Neuronal stem cell (in vitro differentiated cells): ENCODE data around the gene PLEKHG3.
A peak's percentile ranks its signal among the peaks of the same experiment; 100 is the strongest.

Source experiments
- DNase-seq: peaks from one replicate; pipeline ENCODE4 v3.0.0-alpha.2; 2013; ENCODE audit warnings: low spot score
- H2AFZ ChIP-seq: one replicate; pipeline ENCODE4 v1.6.1; 2013; ENCODE audit warnings: mild to moderate bottlenecking, low read length, inconsistent platforms
- H2AK5ac ChIP-seq: 2 replicates; pipeline ENCODE4 v1.6.1; 2013; ENCODE audit warnings: low read depth, mild to moderate bottlenecking, inconsistent platforms, low read length, moderate library complexity, mixed read lengths
- H2BK120ac ChIP-seq: 2 replicates; pipeline ENCODE4 v1.6.1; 2013; ENCODE audit warnings: low read depth, mild to moderate bottlenecking, inconsistent platforms, low read length, moderate library complexity, mixed read lengths
- H2BK12ac ChIP-seq: one replicate; pipeline ENCODE4 v1.6.1; 2013; ENCODE audit warnings: low read length, inconsistent platforms
- H2BK15ac ChIP-seq: 2 replicates; pipeline ENCODE4 v1.6.1; 2013; ENCODE audit warnings: mild to moderate bottlenecking, low read length, inconsistent platforms, mixed read lengths
- H2BK5ac ChIP-seq: one replicate; pipeline ENCODE4 v1.6.1; 2013; ENCODE audit warnings: inconsistent platforms, mild to moderate bottlenecking, low read length, moderate library complexity
- H3K14ac ChIP-seq: one replicate; pipeline ENCODE4 v1.6.1; 2013; ENCODE audit warnings: low read length, inconsistent platforms
- H3K18ac ChIP-seq: 2 replicates; pipeline ENCODE4 v1.6.1; 2013; ENCODE audit warnings: low read length, inconsistent platforms
- H3K23ac ChIP-seq: 2 replicates; pipeline ENCODE4 v1.6.1; 2013; ENCODE audit warnings: low read depth, mild to moderate bottlenecking, mixed read lengths, low read length, inconsistent platforms; ENCODE audit not compliant: poor library complexity
- H3K27ac ChIP-seq: replicated peaks from 3 replicates; pipeline ENCODE4 v1.5.1; 2013; ENCODE audit warnings: low read length, inconsistent platforms
- H3K27me3 ChIP-seq, 3 experiments: 2 replicates each; pipeline ENCODE4 v1.6.1; 2013; ENCODE audit warnings: low read length in 3 of 3, mild to moderate bottlenecking in 2 of 3, inconsistent platforms in 1 of 3, low read depth in 1 of 3, mixed read lengths in 1 of 3, moderate library complexity in 1 of 3; ENCODE audit not compliant: control insufficient read depth in 3 of 3, insufficient read depth in 3 of 3
- H3K36me3 ChIP-seq, 2 donors: replicated peaks in 1 of 2; 2 replicates each; pipeline ENCODE4 v1.6.1; 2013; ENCODE audit warnings: low read length in 2 of 2; ENCODE audit not compliant: control insufficient read depth in 2 of 2, insufficient read depth in 2 of 2
- H3K4ac ChIP-seq: 2 replicates; pipeline ENCODE4 v1.6.1; 2013; ENCODE audit warnings: inconsistent platforms, mild to moderate bottlenecking, low read length, moderate library complexity
- H3K4me1 ChIP-seq, 2 donors: 1 replicate in 1 of 2; 2 replicates in 1 of 2; pipeline ENCODE4 v1.6.1; 2013; ENCODE audit warnings: low read length in 2 of 2, low read depth in 1 of 2; ENCODE audit not compliant: control insufficient read depth in 2 of 2, insufficient read depth in 1 of 2
- H3K4me2 ChIP-seq: one replicate; pipeline ENCODE4 v1.6.1; 2013; ENCODE audit warnings: mild to moderate bottlenecking, low read length, inconsistent platforms; ENCODE audit not compliant: insufficient read depth, poor library complexity, severe bottlenecking
- H3K4me3 ChIP-seq, 2 donors: 2 replicates each; pipeline ENCODE4 v1.5.1; 2013; ENCODE audit warnings: low read length in 2 of 2, mild to moderate bottlenecking in 2 of 2, inconsistent platforms in 1 of 2, moderate library complexity in 1 of 2
- H3K79me1 ChIP-seq: one replicate; pipeline ENCODE4 v1.6.1; 2013; ENCODE audit warnings: low read depth, mild to moderate bottlenecking, inconsistent platforms, low read length, moderate library complexity
- H3K9ac ChIP-seq: one replicate; pipeline ENCODE4 v1.6.1; 2013; ENCODE audit warnings: mild to moderate bottlenecking, low read depth, low read length, inconsistent platforms; ENCODE audit not compliant: poor library complexity
- H3K9me3 ChIP-seq, 2 donors: replicated peaks in 1 of 2; 2 replicates each; pipeline versions ENCODE3 to v1.6.1; 2013; ENCODE audit warnings: low read length in 2 of 2, mild to moderate bottlenecking in 2 of 2, inconsistent platforms in 1 of 2, low read depth in 1 of 2, mixed read lengths in 1 of 2, moderate library complexity in 1 of 2; ENCODE audit not compliant: control insufficient read depth in 2 of 2, insufficient read depth in 1 of 2
- H4K8ac ChIP-seq: one replicate; pipeline ENCODE4 v1.6.1; 2013; ENCODE audit warnings: low read depth, mild to moderate bottlenecking, inconsistent platforms, low read length, moderate library complexity
- H4K91ac ChIP-seq: one replicate; pipeline ENCODE4 v1.6.1; 2013; ENCODE audit warnings: low read length, low read depth, mild to moderate bottlenecking, inconsistent platforms; ENCODE audit not compliant: poor library complexity
- WGBS, 2 donors: extraction: QIAGEN DNeasy Blood & Tissue Kit; methylation state at CpG; one replicate each; pipeline ENCODE4 v1.1.7; 2013; ENCODE audit warnings: missing lambda C conversion rate in 2 of 2, mixed read lengths in 1 of 2; ENCODE audit not compliant: insufficient read length in 2 of 2, insufficient replicate concordance in 1 of 2; ENCODE audit errors: extremely low coverage in 2 of 2; 5-methylcytosine and 5-hydroxymethylcytosine counted together

The PLEKHG3 gene

GRCh38 chr14:64757601-64758000 lies 53.4 kb downstream of the PLEKHG3 start:
- H3K4me1 ChIP-seq, result peaks cover 4 to 11% of the 10 kb centered on the region in 2 donors
- peaks cover 0 to 37% (median 0%) of the 10 kb centered on the region in 3 experiments for H3K27me3 ChIP-seq
- no peak for DNase-seq
- H2AFZ ChIP-seq, result no peak overlapping the region
- no peak overlapping the region for H3K27ac ChIP-seq
- H3K18ac ChIP-seq, result no peak overlapping the region
- H3K4me3 ChIP-seq, result no peak overlapping the region
- H3K79me1 ChIP-seq, result no peaks in the 10 kb centered on the region
- H4K8ac ChIP-seq, result no peak overlapping the region
- H3K23ac ChIP-seq, result no peak overlapping the region
- no CpG with 5 or more reads among the region's 3 CpGs for WGBS, 2 donors
- peaks cover 2 to 9% of the 10 kb centered on the region in 2 donors for H3K9me3 ChIP-seq
- H3K4me2 ChIP-seq, result no peak overlapping the region
- no peak overlapping the region for H4K91ac ChIP-seq
- H2AK5ac ChIP-seq, result peak overlapping the region; percentile 30
- H2BK120ac ChIP-seq, result no peak overlapping the region
- no peak overlapping the region for H3K14ac ChIP-seq
- H3K9ac ChIP-seq, result peak overlapping the region; percentile 7
- no peak overlapping the region for H2BK12ac ChIP-seq
- H3K4ac ChIP-seq, result no peak overlapping the region
- no peak overlapping the region for H2BK15ac ChIP-seq
- no peak overlapping the region for H2BK5ac ChIP-seq
- H3K36me3 ChIP-seq, result no peaks in the 10 kb centered on the region

DNA sequence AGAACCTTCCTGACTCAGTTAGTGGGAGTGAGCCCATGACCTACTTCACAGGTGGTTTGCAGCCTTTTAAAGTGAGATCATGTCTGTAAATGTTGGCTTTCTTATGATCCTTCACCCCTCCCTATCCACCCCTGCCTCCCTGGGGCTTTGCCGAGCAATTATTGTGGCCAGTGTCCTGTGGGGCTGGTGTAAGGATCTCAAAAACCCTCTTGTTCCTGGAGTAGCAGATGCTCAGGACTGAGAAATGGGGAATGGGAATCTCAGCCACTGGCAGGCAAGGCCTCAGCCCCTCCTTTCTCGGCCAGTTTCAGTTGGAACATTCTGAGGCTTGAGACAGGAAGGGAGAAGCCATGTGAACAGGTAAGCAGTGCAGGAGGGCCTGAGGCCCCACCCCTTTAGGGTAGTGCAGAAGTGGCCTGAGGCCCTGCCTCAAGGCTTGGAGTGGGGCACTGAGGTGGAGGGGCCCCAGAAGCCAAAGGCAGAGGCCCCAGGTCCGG lies 53.8 kb downstream of the PLEKHG3 start:
- Histone ChIP-seq H3K23ac (no peak overlapping the region), H3K4me1 (peaks cover 4 to 16% of the 10 kb centered on the region in 2 donors), H3K27me3 (peaks cover 0 to 42% (median 0%) of the 10 kb centered on the region in 3 experiments), H4K91ac (no peak overlapping the region), H3K36me3 (no peaks in the 10 kb centered on the region), H3K27ac (no peak overlapping the region), H2BK12ac (no peak overlapping the region), H4K8ac (no peak overlapping the region), H3K9me3 (peaks cover 2 to 9% of the 10 kb centered on the region in 2 donors), H2BK120ac (no peak overlapping the region), H2BK15ac (no peak overlapping the region), H3K9ac (no peak overlapping the region), H3K4ac (no peak overlapping the region), H2AK5ac (peak overlapping the region; percentile 30), H3K18ac (peak overlapping the region; percentile 84), H2BK5ac (no peak overlapping the region), H3K14ac (no peak overlapping the region), H3K4me2 (no peak overlapping the region), H3K79me1 (no peaks in the 10 kb centered on the region), H2AFZ (no peak overlapping the region), H3K4me3 (no peak overlapping the region)
- no CpG with 5 or more reads among the region's 3 CpGs for WGBS, 2 donors
- no peak for DNase-seq

DNA sequence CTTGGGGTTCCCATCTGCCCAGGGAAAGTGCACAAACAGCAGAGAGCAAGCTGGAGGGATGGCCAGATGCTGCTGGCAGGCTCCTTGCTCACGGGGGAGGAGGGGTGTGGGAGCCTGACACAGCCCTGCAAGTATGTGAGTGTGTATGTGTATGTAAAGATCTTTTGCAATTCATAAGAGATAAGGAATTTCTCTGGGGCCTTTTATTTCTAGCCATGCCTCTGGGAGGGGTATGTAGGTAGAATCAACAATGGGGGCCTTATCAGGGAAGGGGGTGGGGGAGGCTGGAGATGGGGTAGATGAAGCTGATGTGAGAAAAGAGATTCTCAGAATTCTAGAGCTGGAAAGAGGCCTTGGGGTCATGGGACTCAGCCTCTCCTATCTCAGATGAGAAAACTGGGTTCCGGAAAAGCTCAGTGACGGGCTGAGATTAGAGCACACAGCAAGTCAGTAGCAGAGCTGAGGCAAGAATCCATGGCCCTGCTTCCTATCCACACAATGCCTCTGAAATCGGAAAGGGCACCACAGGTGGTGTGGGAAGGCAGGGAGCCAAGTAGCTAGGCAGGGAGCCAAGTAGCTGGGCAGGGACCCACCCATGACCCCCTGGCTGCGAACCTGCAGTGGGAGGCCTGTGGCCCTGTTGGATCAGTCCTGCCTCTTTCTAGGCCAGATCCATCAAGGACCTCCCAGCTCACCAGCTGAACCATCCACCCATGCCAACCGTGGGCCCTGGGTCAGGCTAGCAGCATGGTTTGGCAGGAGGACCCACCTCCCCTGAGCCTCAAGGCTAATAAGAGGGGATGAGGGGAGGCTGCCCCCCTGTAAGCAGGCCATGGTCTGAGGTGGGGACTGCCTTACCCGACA lies 54.7 kb downstream of the PLEKHG3 start:
- Histone ChIP-seq H3K18ac (peak overlapping the region; percentile 80), H2BK120ac (peak overlapping the region; percentile 3), H3K4me1 (peaks cover 4 to 21% of the 10 kb centered on the region in 2 donors), H2AFZ (no peak overlapping the region), H3K27ac (no peak overlapping the region), H3K4ac (peak overlapping the region; percentile 19), H3K23ac (no peak overlapping the region), H3K27me3 (peaks cover 0 to 50% (median 0%) of the 10 kb centered on the region in 3 experiments), H3K9ac (peak overlapping the region; percentile 6), H3K9me3 (peaks cover under 1 to 9% of the 10 kb centered on the region in 2 donors), H2BK5ac (peak overlapping the region; percentile 16), H3K4me2 (no peak overlapping the region), H2BK12ac (peak overlapping the region; percentile 77), H4K91ac (peak overlapping the region; percentile 33), H2BK15ac (peak overlapping the region; percentile 40), H3K79me1 (no peaks in the 10 kb centered on the region), H3K4me3 (no peak overlapping the region), H3K14ac (peak overlapping the region; percentile 42), H4K8ac (no peak overlapping the region), H2AK5ac (peak overlapping the region; percentile 94), H3K36me3 (no peaks in the 10 kb centered on the region)
- no CpG with 5 or more reads among the region's 7 CpGs for WGBS, 2 donors
- no peak for DNase-seq

- peak overlapping the region; percentile 40 for H2BK15ac ChIP-seq
- H3K4me3 ChIP-seq, result no peak overlapping the region
- no peak overlapping the region for H4K91ac ChIP-seq
- H4K8ac ChIP-seq, result no peak overlapping the region
- H3K4ac ChIP-seq, result peak overlapping the region; percentile 19
- DNase-seq, result no peak
- peak overlapping the region; percentile 3 for H2BK120ac ChIP-seq
- H2AFZ ChIP-seq, result no peak overlapping the region
- H3K23ac ChIP-seq, result no peak overlapping the region
- no CpG with 5 or more reads among the region's 6 CpGs for WGBS, 2 donors
- peak overlapping the region; percentile 80 for H3K18ac ChIP-seq
- no peaks in the 10 kb centered on the region for H3K36me3 ChIP-seq
- H3K79me1 ChIP-seq, result no peaks in the 10 kb centered on the region
- peaks cover 0 to 56% (median 0%) of the 10 kb centered on the region in 3 experiments for H3K27me3 ChIP-seq
- no peak overlapping the region for H3K27ac ChIP-seq
- peaks cover 0 to 9% of the 10 kb centered on the region in 2 donors for H3K9me3 ChIP-seq
- H2BK12ac ChIP-seq, result peak overlapping the region; percentile 77
- H3K9ac ChIP-seq, result no peak overlapping the region
- H3K4me2 ChIP-seq, result no peak overlapping the region
- peak overlapping the region; percentile 94 for H2AK5ac ChIP-seq
- H2BK5ac ChIP-seq, result peak overlapping the region; percentile 16
- H3K14ac ChIP-seq, result no peak overlapping the region
- H3K4me1 ChIP-seq, result peaks cover 7 to 27% of the 10 kb centered on the region in 2 donors
Observed at GRCh38 chr14:64759555-64759938, 55.3 kb downstream of the PLEKHG3 start.
